PFSK-1 (cell line): Measurements from ENCODE around the gene THSD4.

Source experiments
- FOXP2 ChIP-seq: optimal IDR thresholded peaks from 2 replicates; pipeline ENCODE3; 2011; ENCODE audit warnings: borderline replicate concordance, control low read depth, inconsistent platforms; ENCODE audit not compliant: insufficient read depth; ENCODE audit errors: extremely low read length, extremely low read depth
- POLR2AphosphoS5 ChIP-seq: IDR thresholded peaks from 2 replicates; pipeline ENCODE4 v1.6.1; 2012; ENCODE audit warnings: low read depth, mild to moderate bottlenecking, control low read depth, low read length, moderate library complexity
- REST ChIP-seq, 2 experiments: IDR thresholded peaks; 2 replicates each; pipeline versions ENCODE4 v1.6.1 to v1.8.0; 2011 to 2012; ENCODE audit warnings: low read depth in 2 of 2, low read length in 2 of 2, control low read depth in 1 of 2, inconsistent platforms in 1 of 2, mild to moderate bottlenecking in 1 of 2, moderate library complexity in 1 of 2; ENCODE audit not compliant: insufficient read depth in 1 of 2
- SIN3A ChIP-seq: IDR thresholded peaks from 2 replicates; pipeline ENCODE4 v1.6.1; 2012; ENCODE audit warnings: mild to moderate bottlenecking, low read length, moderate library complexity, borderline replicate concordance; ENCODE audit not compliant: insufficient read depth
- TAF1 ChIP-seq: IDR thresholded peaks from 2 replicates; pipeline ENCODE4 v1.6.1; 2012; ENCODE audit warnings: low read length, control low read depth, borderline replicate concordance; ENCODE audit not compliant: insufficient read depth

Gene THSD4

GRCh38 chr15:71472566-71472965 is 357.3 kb downstream of the THSD4 start:
- no peak for TF ChIP-seq FOXP2
- TF ChIP-seq SIN3A = no peak
- no peak for TF ChIP-seq TAF1
- no peak for TF ChIP-seq REST (IDR thresholded peaks at IDR 0.05; ENCODE audit: insufficient read depth in 1 of 2, low read depth in 2 of 2, low read length in 2 of 2)
- TF ChIP-seq POLR2AphosphoS5 = no peak

GRCh38 chr15:71473751-71474150 is 358.5 kb downstream of the THSD4 start:
- TF ChIP-seq SIN3A (no peak), REST (IDR thresholded peaks at IDR 0.05; ENCODE audit: insufficient read depth in 1 of 2, low read depth in 2 of 2, low read length in 2 of 2) (no peak), TAF1 (no peak), POLR2AphosphoS5 (no peak), FOXP2 (no peak)

- TF ChIP-seq TAF1 (no peak), POLR2AphosphoS5 (no peak), REST (IDR thresholded peaks at IDR 0.05; ENCODE audit: insufficient read depth in 1 of 2, low read depth in 2 of 2, low read length in 2 of 2) (no peak), SIN3A (no peak), FOXP2 (no peak)
Observed at GRCh38 chr15:71476823-71477222, 361.6 kb downstream of the THSD4 start.

GRCh38 chr15:71480556-71480955 is 365.3 kb downstream of the THSD4 start:
- TF ChIP-seq POLR2AphosphoS5 (no peak), FOXP2 (no peak), REST (IDR thresholded peaks at IDR 0.05; ENCODE audit: insufficient read depth in 1 of 2, low read depth in 2 of 2, low read length in 2 of 2) (no peak), TAF1 (no peak), SIN3A (no peak)

- TF ChIP-seq REST (IDR thresholded peaks at IDR 0.05; ENCODE audit: insufficient read depth in 1 of 2, low read depth in 2 of 2, low read length in 2 of 2) (no peak), TAF1 (no peak), POLR2AphosphoS5 (no peak), SIN3A (no peak)
Observed at GRCh38 chr15:71484080-71484479, 368.8 kb downstream of the THSD4 start.
